HG03565 (cell line): ENCODE data around the gene LYPD5.
"Not testable (repeated sequence)": the region's sequence is repeated elsewhere in the genome, so short reads cannot be mapped to it uniquely, and the experiment has no call there.

Experiments used
- ATAC-seq: cut with Tn5 transposase; IDR thresholded peaks from one replicate; pipeline ENCODE4 v1.9.1; 2021; ENCODE audit warnings: mild to moderate bottlenecking, moderate library complexity; ENCODE audit not compliant: unreplicated experiment

Gene LYPD5, protein sequence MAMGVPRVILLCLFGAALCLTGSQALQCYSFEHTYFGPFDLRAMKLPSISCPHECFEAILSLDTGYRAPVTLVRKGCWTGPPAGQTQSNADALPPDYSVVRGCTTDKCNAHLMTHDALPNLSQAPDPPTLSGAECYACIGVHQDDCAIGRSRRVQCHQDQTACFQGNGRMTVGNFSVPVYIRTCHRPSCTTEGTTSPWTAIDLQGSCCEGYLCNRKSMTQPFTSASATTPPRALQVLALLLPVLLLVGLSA

DNA sequence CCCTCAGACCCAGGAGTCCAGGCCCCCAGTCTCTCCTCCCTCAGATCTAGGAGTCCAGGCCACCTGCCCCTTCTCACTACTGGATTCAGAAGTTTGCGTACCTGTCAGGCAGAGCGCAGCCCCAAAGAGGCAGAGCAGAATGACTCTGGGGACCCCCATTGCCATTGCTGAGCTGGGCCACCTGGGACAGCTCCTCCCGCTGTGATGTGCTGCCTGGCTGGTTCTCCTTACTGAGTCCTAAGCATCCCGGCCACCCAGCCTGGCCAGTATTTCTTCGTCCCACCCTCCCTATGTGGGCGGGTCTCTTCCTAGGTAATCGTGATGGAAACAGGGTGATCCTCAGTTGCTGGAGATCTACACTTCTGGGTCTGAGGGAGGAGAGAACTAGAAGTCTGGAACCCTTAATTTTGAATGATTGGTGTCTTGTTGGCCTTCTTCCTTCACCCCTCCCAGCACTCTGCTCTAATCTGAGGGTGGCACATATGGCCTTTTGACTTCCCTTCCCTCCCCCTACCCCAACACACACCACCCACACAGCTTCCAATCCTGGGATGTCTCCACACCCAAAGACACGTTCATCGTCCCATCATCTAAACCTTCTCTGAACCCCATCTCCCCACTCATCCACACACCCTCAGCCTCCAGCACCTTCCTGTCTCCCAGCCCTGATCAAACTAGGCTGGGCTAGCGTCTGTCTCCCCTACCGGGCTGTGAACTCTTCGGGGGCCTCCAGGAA is at the start of gene LYPD5:
Gene LYPD5, minus strand, starts transcription at position 232 of the 736 bp plus-strand sequence. Its CDS starts 67 bp downstream, at position 165.
- ATAC-seq: no peak

DNA sequence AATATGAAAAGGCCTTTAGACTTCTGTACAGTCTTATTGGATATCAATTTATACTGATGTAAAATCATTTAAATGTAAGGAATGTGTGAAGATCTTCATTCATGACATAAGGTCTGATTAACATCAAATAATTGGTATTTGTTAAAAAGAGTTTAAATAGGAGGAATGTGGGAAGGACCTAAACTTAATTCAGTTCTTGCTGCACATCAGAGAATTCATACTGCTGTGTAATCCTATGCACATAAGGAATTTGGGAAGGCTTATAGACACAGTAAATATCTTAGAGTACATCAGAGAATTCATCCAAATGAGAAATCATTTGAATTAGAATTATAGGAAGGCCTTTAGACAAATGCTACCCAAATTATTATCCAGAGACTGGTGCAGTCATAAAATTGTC is 46.6 kb upstream of the LYPD5 start:
- no peak for ATAC-seq

DNA sequence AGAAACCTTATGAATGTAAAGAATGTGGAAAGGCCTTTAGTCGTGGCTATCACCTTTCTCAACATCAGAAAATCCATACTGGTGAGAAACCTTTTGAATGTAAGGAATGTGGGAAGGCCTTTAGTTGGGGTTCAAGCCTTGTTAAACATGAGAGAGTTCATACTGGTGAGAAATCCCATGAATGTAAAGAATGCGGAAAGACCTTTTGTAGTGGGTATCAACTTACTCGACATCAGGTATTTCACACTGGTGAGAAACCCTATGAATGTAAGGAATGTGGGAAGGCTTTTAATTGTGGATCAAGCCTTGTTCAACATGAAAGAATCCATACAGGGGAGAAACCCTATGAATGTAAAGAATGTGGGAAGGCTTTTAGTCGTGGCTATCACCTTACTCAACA is 45.6 kb upstream of the LYPD5 start:
- ATAC-seq: no peak

DNA sequence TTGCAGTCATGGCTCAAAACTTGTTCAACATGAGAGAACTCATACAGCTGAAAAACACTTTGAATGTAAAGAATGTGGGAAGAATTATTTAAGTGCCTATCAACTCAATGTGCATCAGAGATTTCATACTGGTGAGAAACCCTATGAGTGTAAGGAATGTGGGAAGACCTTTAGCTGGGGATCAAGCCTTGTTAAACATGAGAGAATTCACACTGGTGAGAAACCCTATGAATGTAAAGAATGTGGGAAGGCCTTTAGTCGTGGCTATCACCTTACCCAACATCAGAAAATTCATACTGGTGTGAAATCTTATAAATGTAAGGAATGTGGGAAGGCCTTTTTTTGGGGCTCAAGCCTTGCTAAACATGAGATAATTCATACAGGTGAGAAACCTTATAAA is 45.0 kb upstream of the LYPD5 start:
- ATAC-seq: no peak

DNA sequence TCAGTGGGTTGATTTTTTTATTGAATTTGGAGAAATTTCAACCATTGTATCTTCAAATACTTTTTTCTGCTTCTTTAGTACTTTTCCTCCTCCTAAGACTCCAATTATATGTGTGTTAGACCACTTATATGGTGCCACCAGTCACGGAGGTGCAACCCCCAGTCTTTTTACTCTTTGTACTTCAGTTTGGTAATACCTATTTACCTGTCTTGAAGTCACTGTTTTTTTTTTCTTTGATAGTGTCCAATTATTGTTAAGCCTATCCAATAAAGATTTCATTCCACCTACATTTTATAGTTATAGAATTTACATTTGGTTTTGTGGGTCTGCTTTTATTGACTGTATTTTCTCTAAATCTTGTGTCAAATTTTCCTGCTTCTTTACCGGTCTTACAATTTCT is 39.8 kb upstream of the LYPD5 start:
- no peak for ATAC-seq

DNA sequence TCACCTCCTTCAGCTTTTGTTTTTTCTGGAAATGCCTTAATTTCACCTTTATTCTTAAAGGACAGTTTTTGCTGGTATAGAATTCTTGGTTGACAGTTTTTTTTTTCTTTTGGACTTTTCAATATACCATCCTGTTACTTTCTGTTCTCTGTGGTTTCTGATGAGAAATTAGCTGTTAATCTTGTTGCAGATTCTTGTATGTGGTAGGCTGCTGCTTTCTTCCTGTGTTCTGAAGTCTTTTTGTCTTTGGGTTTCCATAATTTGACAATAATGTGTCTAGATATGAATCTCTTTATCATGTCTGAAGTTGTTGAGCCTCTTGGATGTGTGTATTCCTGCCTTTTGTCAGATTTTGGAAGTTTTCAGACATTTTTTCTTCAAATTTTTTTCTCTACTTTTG is 36.9 kb upstream of the LYPD5 start:
- ATAC-seq: no peak

DNA sequence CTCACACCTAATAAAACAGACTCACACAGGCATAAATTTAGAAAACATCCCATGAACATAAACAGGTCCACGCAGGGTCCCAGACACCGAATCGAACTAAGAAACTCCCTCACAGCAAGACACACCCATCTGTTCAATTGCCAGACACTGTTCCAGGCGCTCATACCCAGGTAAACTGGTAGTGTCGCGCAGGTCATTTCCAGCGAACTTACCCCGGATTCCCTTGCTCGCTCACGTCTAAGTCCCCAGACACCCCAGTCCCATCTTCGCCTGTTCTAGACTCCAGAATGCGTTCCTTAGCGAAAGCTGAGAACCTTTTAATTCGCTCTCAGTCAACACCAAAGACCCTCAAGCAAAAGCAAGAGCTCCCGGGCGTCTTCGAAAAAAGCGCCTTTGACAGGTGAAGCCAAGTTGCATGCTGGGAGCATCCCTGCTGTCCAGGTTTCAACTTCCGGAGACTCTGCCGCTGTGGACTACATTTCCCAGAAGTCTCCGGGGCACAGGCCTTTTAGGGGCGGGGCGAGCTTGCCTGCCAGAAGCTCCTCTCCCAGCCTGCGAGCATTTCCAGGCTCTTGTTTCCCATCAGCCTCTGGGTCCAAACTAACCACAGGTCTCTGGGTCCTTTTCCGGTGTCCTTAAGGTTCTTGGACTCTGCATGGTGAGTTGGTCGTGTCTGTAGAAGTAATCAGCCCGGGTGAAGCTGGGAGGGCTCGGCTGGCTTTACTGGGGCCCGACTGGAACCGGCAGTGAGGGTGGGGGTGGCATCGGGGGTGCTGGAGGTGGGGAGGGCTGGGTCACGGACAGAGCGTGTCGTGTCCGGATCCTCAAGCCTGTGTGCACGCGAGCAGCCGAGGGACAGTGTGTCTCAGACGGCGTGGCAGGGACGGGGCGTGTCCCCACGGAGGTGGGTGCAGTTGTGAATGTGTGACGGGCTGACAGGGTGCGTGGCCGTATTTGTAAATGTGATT is 24.8 kb upstream of the LYPD5 start, which contains the start of gene ZNF283:
Gene ZNF283, plus strand, starts transcription at position 535 of the 968 bp plus-strand sequence. CDS start 6,184 bp downstream, outside the sequence.
- ATAC-seq: peak; percentile 71

DNA sequence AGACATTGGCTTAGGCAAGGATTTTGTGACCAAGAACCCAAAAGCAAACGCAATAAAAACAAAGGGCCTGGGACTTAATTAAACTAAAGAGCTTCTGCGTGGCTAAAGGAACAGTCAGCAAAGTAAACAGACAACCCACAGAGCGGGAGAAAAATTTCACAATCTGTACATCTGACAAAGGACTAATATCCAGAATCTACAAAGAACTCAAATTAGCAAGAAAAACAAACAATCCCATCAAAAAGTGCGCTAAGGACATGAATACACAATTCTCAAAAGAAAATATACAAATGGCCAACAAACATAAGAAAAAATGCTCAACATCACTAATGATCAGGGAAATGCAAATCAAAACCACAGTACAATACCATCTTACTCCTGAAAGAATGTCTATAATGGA is 22.3 kb upstream of the LYPD5 start:
- ATAC-seq: not testable (repeated sequence)

DNA sequence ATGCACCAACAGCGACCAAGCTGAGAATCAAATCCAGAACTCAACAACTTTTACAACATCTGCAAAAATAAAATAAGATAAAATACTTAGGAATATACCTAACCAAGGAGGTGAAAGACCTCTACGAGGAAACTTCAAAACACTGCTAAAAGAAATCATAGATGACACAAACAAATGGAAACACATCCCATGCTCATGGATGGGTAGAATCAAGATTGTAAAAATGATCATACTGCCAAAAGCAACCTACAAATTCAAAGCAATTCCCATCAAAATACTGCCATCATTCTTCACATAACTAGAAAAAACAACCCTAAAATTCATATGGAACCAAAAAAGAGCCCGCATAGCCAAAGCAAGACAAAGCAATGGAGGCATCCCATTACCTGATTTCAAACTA is 21.6 kb upstream of the LYPD5 start:
- ATAC-seq: not testable (repeated sequence)

DNA sequence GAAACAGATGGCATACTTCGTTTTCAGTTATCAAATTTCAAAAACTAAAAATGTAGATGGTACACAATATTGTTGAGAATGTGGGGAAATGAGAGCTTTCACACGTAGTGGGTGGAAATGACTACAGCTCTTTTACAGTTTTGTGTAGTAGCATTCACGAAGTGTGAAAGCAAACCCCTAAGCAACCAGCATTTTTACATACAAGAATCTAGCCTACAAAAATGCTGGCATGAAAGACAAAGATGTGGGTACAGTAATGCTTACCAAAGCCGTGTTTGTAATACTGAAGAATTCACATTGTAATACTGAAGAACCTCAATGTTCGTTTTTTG is 18.6 kb upstream of the LYPD5 start:
- no peak for ATAC-seq

DNA sequence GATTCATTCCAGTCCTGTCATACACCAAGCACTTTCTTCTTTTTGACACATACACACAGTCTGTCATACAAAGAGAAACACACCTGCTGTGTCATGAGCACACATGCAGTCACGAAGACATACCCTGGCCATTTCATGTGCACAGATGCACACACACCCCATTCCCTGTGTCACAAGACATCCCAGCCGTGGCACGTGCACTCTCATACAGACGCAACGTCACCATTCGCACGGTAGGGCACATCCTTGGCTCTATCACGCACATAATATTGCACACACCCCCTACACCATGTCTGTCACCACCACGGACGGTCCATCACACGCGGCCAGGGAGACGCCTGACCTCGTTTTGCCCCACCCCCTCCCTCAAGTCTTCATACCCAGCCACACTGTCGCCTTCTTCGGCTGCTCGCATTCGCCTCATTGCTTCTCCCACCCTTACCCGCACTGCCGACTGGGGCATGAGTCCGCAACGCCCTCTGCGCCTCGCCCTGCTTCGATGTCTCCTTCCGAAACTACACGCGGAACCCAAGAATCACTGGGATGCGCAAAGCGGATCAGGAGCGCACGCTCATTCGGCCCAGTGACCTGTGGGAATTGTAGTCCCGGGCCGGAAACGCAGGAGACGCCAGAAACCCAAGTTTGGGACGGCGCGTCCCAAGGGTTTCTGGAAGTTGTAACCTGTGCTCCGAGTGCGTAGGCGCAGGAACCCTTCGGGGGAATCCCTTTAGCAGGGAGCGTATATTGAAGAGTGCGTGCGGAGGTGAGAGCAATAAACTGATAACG is 18.0 kb upstream of the LYPD5 start:
- ATAC-seq: no peak

DNA sequence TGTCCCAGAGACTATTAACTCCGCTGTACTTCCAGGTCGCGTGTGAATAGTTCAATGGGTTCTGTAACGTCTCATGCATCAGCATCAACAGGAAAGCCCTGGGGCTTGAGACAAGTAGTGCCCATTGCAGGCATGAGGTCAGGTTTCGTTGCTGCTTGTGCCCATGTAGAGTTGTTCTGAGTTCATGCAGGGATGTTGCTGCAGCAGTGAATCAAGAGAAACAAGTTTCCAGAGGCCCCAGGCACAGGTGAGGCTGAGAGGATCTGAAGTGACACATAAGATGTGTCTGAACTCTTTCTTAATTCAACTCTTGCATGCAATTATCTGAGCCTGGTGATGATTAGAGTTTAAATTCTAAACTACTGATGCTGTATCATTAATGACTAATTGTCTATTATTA is 16.3 kb upstream of the LYPD5 start:
- no peak for ATAC-seq

DNA sequence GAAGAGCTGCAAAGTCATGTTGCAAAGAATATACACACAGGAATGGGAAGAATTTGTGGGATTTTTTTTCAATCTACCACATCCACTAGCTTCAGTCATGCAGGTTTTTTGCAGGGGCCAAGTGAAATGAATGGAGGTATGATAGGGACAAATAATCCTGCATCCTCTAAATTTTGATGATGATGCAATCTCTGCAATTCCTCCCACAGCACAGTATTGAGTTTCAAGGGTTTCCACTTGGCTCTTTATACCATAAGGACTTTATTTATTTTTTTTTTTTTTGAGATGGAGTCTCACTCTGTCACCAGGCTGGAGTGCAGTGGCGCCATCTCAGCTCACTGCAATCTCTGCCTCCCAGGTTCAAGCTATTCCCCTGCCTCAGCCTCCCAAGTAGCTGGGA is 15.2 kb upstream of the LYPD5 start:
- ATAC-seq: not testable (repeated sequence)

DNA sequence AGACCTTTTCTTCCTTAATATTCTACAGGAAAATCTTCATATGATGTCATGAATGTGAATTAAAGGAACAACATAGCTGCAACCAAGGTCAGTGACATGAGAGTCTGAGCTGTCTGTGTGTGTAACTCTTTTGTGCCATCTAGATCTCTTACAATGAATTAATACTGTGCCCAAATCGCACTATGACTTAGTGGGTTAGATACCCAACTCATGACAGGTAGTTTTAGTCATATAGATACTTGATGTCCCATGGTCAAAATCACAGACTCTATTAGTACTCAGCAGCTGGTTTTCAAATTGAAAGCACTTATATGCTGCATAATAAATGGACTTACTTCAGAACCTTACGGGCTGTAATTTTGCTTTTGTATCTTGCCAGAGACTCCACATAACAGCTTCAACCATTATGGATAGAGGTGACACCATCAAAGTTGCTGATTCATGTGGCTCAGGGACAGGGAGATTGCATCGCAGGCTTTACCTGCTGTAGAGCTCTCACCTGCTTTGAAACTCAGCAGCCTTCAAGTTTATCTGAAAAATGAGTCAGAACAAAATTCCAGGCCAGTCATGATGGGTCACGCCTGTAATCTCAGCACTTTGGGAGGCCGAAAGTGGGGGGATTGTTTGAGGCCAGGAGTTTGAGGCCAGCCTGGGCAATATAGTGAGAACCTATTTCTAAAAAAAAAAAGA is 12.6 kb upstream of the LYPD5 start:
- ATAC-seq: no peak

DNA sequence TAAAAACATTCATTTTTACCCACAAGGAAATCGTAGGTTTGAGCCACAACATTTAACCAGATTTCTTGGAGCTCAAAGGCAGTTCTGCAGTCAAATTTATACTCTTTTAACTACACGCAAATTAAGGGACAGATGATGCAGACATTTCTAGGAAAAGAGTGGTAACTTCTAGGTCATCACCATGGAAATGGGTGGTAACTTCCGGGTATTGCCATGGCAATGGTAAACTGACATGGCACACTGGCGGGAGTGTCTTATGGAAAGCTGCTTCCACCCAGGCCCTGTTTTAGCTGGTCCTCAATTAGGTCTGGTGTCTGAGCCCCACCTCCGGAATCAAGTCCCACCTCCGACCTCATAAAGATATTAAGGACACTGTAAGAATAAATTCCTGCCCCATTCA is 10.4 kb upstream of the LYPD5 start:
- ATAC-seq: no peak

DNA sequence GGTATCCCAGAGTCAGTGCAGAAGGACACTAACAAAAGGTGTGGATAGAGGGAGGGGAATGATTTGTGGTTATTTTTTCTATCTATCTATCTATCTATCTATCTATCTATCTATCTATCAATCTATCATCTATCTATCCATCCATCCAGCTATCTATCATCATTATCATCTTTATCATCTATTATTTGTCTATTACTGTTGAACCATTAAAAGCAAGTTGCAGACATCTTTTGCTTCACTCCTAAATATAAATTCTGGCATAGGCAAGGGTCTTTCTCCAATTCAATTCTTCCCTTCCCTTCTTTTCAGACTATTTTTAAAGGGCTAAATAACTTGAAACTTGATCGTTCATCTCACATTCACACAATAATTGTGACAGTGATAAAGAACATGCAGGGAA is 10.0 kb upstream of the LYPD5 start:
- no peak for ATAC-seq

DNA sequence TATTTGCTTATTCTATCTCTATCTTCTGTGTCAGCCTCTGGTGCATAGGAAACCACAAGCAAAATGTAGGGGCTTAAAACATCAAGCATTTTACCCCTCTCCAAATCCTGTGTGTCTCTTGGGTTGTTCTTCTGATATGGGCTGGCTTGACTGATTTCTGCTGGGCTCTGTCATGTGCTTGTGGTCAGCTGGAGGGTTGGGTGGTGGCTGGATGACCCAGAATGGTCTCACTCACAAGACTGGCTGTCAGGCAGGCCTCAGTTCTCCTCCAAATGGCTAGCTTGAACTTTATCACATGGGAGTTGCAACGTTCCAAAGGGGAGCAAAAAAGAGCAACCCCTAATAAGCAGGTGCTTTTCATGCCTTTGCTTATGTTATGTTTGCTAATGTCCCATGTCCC is 9.6 kb upstream of the LYPD5 start:
- no peak for ATAC-seq

DNA sequence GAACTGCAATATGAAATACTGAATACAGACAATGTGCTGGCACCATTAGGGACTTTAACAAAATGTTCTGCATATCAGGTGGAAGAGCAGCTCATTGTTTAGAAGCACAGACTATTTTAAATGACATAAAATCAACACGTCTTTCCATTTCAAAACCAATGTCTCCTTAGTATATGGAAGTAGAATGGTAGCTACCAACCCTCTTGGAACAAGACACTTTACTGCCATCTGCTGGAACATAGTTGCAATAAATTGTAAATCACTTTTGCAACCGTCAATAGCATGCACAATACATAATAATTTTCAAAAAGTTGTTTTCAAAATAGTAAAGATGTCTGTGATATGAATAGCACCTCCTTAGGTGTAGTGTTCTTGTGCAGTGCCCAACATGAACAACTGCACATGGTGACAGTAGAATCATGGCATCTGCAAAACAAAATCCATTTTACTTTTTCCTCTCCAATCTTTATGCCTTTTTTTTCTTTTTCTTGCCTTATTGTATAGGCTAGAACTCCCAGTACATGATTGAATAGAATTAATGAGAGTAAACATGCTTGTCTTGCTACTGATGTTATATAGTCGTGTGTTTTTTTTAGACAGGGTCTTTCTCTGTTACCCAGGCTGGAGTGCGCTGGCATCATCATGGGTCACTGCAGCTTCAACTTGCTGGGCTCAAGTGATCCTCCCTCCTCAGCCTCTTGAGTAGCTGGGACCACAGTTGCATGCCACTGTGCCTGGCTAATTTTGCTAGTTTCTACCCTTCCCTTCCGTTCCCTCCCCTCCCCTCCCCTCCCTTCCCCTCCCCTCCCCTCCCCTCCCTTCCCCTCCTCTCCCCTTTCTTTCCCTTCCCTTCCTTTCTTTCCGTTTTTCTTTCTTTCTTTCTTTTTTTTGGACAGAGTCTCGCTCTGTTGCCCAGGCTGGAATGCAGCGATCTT is 7.8 kb upstream of the LYPD5 start:
- ATAC-seq: no peak

DNA sequence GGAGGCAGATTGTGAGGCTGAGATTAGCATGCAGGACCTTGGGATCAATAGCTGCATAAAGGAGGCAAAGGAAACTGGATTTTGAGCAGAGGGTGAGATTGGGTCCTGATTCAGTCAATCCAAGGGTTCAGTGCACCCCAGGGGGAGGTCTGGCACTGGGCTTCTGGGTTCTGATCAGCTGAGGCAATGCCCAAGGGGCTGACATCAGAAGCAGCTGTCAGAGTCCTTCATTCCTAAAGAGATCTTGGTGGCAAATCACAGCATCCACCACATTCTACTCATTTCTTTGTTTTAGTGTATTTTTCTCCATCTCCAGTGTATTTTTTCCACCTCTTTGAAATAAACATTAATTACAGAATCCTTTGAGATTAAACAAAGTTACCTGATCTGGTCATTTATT is 5.4 kb upstream of the LYPD5 start:
- ATAC-seq: no peak
